Endodermal cell (in vitro differentiated cells): ENCODE results near the gene PHGDH. TPM values are rescaled to one million over a fixed set of nuclear protein-coding genes. Genes with fewer than 3 reads are reported as not detected.

Experiments
- DNase-seq: peaks from one replicate; pipeline ENCODE4 v3.0.0-alpha.2; 2017
- H3K27ac ChIP-seq: 2 replicates; pipeline ENCODE4 v1.5.1; 2013; ENCODE audit warnings: mild to moderate bottlenecking, low read depth, low read length, moderate library complexity
- H3K27me3 ChIP-seq: 2 replicates; pipeline ENCODE4 v1.6.1; 2013; ENCODE audit warnings: mild to moderate bottlenecking, low read length, moderate library complexity; ENCODE audit not compliant: insufficient read depth, control insufficient read depth, poor library complexity, severe bottlenecking
- H3K36me3 ChIP-seq: 2 replicates; pipeline ENCODE4 v1.7.0; 2013; ENCODE audit warnings: mild to moderate bottlenecking, low read length, moderate library complexity; ENCODE audit not compliant: control insufficient read depth, insufficient read depth
- H3K4me1 ChIP-seq: one replicate; pipeline ENCODE4 v1.7.0; 2013; ENCODE audit warnings: low read length; ENCODE audit not compliant: control insufficient read depth, insufficient read depth
- H3K4me3 ChIP-seq: 2 replicates; pipeline ENCODE4 v1.5.1; 2013; ENCODE audit warnings: mild to moderate bottlenecking, low read length, moderate library complexity
- H3K9ac ChIP-seq: 2 replicates; pipeline ENCODE4 v1.6.1; 2013; ENCODE audit warnings: mild to moderate bottlenecking, low read length, moderate library complexity; ENCODE audit not compliant: poor library complexity, severe bottlenecking; ENCODE audit errors: extremely low read depth
- H3K9me3 ChIP-seq: 2 replicates; pipeline ENCODE4 v1.6.1; 2013; ENCODE audit warnings: mild to moderate bottlenecking, low read length, moderate library complexity; ENCODE audit not compliant: control insufficient read depth
- H3K27ac Mint-ChIP-seq: 2 replicates; pipeline ENCODE4 v1.8.0; 2020; ENCODE audit warnings: mixed read lengths
- H3K27me3 Mint-ChIP-seq: 2 replicates; pipeline ENCODE4 v1.8.0; 2021; ENCODE audit warnings: mild to moderate bottlenecking, mixed read lengths; ENCODE audit not compliant: insufficient read depth
- H3K36me3 Mint-ChIP-seq: 2 replicates; pipeline ENCODE4 v1.8.0; 2020; ENCODE audit warnings: low read depth, mixed read lengths
- H3K4me1 Mint-ChIP-seq: 2 replicates; pipeline ENCODE4 v1.8.0; 2020; ENCODE audit warnings: mixed read lengths
- H3K4me3 Mint-ChIP-seq: 2 replicates; pipeline ENCODE4 v1.8.0; 2020; ENCODE audit warnings: mild to moderate bottlenecking, moderate library complexity, mixed read lengths
- H3K9me3 Mint-ChIP-seq: 2 replicates; pipeline ENCODE4 v1.8.0; 2020; ENCODE audit warnings: mild to moderate bottlenecking, mixed read lengths
- CTCF ChIP-seq: fragments of 200-600 bp; sonication (generic); conservative IDR thresholded peaks from 2 replicates; pipeline ENCODE4 v1.5.0; 2021; ENCODE audit warnings: antibody characterized with exemption, mild to moderate bottlenecking
- WGBS, 2 experiments: methylation state at CpG; one replicate each; pipeline versions ENCODE4 v1.1.5 to v1.1.7; 2013; ENCODE audit warnings: missing lambda C conversion rate in 2 of 2, mixed read lengths in 1 of 2; ENCODE audit not compliant: insufficient coverage in 1 of 2, insufficient read length in 1 of 2; 5-methylcytosine and 5-hydroxymethylcytosine counted together
- total RNA-seq, 2 donors: library from RNA; stranded (reverse); fragmentation: NEBNext Ultra II Directional in 1 of 2; extraction: Animal tissue kit (Norgen Biotek cat#: 25700) in 1 of 2; gene quantifications; 2 replicates in 1 of 2; 3 replicates in 1 of 2; pipeline ENCODE4 v1.2.1, GENCODE V29; 2021

PHGDH gene
- total RNA-seq, 2 donors from 2014 or later, result 156 to 176 TPM

DNA sequence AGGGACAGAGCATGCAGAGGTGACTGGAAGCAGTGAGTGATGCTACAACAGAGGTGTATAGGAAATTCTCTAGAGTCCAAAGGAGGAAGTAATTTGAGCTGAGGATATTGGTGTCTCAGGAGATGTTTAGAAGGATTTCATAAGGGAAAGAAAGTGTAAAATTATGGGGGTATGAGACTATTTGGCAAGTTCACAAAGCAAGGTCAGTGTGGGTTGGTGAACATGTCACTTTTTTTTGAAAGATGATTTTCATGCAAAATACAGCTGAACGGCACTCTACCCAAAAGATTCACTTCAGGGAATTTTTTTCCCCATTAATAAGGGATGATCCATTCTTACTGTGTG is 32.8 kb downstream of the PHGDH start:
- peaks cover 10% of the 10 kb centered on the region for H3K4me1 ChIP-seq
- Mint-ChIP-seq H3K36me3 (peaks cover 19% of the 10 kb centered on the region), H3K27me3 (no peaks in the 10 kb centered on the region), H3K4me1 (peaks cover 27% of the 10 kb centered on the region), H3K9me3 (no peaks in the 10 kb centered on the region), H3K27ac (no peak overlapping the region), H3K4me3 (no peak overlapping the region)
- TF ChIP-seq CTCF, result no peak
- H3K9ac ChIP-seq, result no peak overlapping the region
- no peak overlapping the region for H3K4me3 ChIP-seq
- 0% methylated on average over 1 of the region's 1 CpG; no CpG with 5 or more reads in 1 of the 2 experiments for WGBS, 2 experiments
- H3K27me3 ChIP-seq, result no peaks in the 10 kb centered on the region
- H3K27ac ChIP-seq, result no peak overlapping the region
- peaks cover 12% of the 10 kb centered on the region for H3K36me3 ChIP-seq
- no peak for DNase-seq
- no peaks in the 10 kb centered on the region for H3K9me3 ChIP-seq

GRCh38 chr1:119745034-119745433 is 33.3 kb downstream of the PHGDH start:
- H3K27ac Mint-ChIP-seq, result no peak overlapping the region
- DNase-seq, result no peak
- Histone ChIP-seq H3K4me3 (no peak overlapping the region), H3K4me1 (peaks cover 10% of the 10 kb centered on the region), H3K9me3 (no peaks in the 10 kb centered on the region), H3K27me3 (no peaks in the 10 kb centered on the region), H3K27ac (no peak overlapping the region), H3K9ac (no peak overlapping the region), H3K36me3 (peaks cover 10% of the 10 kb centered on the region)
- 86 to 100% methylated on average over 1 of the region's 1 CpG for WGBS, 2 experiments
- H3K9me3 Mint-ChIP-seq, result no peaks in the 10 kb centered on the region
- no peak overlapping the region for H3K4me3 Mint-ChIP-seq
- no peak for TF ChIP-seq CTCF
- peaks cover 27% of the 10 kb centered on the region for H3K4me1 Mint-ChIP-seq
- peaks cover 17% of the 10 kb centered on the region for H3K36me3 Mint-ChIP-seq
- H3K27me3 Mint-ChIP-seq, result no peaks in the 10 kb centered on the region

GRCh38 chr1:119747451-119747850 is 35.7 kb downstream of the PHGDH start:
- DNase-seq, result no peak
- no peak overlapping the region for H3K27ac Mint-ChIP-seq
- H3K27ac ChIP-seq, result no peak overlapping the region

More at GRCh38 chr1:119747451-119747850, 35.7 kb downstream of the PHGDH start:
- WGBS, 2 experiments, result 79 to 100% methylated on average over 1 to 3 of the region's 3 CpGs
- peaks cover 10% of the 10 kb centered on the region for H3K4me1 ChIP-seq
- no peak for TF ChIP-seq CTCF
- no peaks in the 10 kb centered on the region for H3K27me3 ChIP-seq
- H3K9ac ChIP-seq, result no peak overlapping the region
- H3K36me3 Mint-ChIP-seq, result peaks cover 2% of the 10 kb centered on the region
- H3K4me3 ChIP-seq, result no peak overlapping the region
- no peaks in the 10 kb centered on the region for H3K9me3 ChIP-seq
- H3K27me3 Mint-ChIP-seq, result peaks cover 5% of the 10 kb centered on the region
- peaks cover 6% of the 10 kb centered on the region for H3K36me3 ChIP-seq
- no peaks in the 10 kb centered on the region for H3K9me3 Mint-ChIP-seq
- peaks cover 27% of the 10 kb centered on the region for H3K4me1 Mint-ChIP-seq
- no peak overlapping the region for H3K4me3 Mint-ChIP-seq
